Fibroblast of the aortic adventitia (primary cell): ENCODE measurements around the gene ARHGEF19. TPM values are rescaled to one million over a fixed set of nuclear protein-coding genes. Genes with fewer than 3 reads are reported as not detected.
"Not testable (repeated sequence)": the region's sequence is repeated elsewhere in the genome, so short reads cannot be mapped to it uniquely, and the experiment has no call there.

Source experiments
- DNase-seq: peaks from one replicate; pipeline ENCODE4 v3.0.0-alpha.2; 2010; ENCODE audit warnings: low read depth
- H3K4me3 ChIP-seq: 2 replicates; pipeline ENCODE4 v1.5.1; 2011; ENCODE audit warnings: low read depth, mild to moderate bottlenecking, control low read depth, low read length, moderate library complexity
- total RNA-seq: library from RNA; depleted of rRNA; stranded (reverse); fragments of >200 nt; gene quantifications from 2 replicates; pipeline ENCODE4 v1.2.3, GENCODE V29; 2012; ENCODE audit warnings: low replicate concordance
- TF ChIP-seq, protein P1 (sequence below): IDR thresholded peaks from 2 replicates; pipeline ENCODE4 v1.5.1; 2011; ENCODE audit warnings: mild to moderate bottlenecking, low read length, control low read depth, inconsistent platforms; ENCODE audit not compliant: insufficient read depth

ARHGEF19 gene
- total RNA-seq, 1 donor = 2.8 TPM

DNA sequence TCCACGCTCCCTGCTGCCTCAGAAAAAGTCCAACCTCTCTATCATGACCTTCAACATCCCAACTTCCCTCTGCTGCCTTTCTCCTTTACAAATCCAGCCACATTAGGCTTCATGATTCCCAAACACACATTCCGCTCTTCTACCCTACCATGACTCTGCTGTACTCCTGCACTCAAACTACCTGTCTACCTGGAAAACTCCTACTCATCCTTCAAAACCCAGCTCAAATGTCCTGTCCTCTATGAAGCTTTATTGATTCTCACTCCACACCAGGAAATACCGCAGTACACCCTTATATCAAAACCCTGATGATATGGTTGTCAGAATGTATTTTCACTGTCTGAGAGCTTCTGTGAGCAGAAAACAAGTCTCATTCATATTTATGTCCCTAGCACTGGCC, 8.9 kb downstream of the ARHGEF19 start:
- H3K4me3 ChIP-seq = no peak overlapping the region
- DNase-seq = no peak
- TF ChIP-seq, protein P1, sequence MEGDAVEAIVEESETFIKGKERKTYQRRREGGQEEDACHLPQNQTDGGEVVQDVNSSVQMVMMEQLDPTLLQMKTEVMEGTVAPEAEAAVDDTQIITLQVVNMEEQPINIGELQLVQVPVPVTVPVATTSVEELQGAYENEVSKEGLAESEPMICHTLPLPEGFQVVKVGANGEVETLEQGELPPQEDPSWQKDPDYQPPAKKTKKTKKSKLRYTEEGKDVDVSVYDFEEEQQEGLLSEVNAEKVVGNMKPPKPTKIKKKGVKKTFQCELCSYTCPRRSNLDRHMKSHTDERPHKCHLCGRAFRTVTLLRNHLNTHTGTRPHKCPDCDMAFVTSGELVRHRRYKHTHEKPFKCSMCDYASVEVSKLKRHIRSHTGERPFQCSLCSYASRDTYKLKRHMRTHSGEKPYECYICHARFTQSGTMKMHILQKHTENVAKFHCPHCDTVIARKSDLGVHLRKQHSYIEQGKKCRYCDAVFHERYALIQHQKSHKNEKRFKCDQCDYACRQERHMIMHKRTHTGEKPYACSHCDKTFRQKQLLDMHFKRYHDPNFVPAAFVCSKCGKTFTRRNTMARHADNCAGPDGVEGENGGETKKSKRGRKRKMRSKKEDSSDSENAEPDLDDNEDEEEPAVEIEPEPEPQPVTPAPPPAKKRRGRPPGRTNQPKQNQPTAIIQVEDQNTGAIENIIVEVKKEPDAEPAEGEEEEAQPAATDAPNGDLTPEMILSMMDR = no peak

DNA sequence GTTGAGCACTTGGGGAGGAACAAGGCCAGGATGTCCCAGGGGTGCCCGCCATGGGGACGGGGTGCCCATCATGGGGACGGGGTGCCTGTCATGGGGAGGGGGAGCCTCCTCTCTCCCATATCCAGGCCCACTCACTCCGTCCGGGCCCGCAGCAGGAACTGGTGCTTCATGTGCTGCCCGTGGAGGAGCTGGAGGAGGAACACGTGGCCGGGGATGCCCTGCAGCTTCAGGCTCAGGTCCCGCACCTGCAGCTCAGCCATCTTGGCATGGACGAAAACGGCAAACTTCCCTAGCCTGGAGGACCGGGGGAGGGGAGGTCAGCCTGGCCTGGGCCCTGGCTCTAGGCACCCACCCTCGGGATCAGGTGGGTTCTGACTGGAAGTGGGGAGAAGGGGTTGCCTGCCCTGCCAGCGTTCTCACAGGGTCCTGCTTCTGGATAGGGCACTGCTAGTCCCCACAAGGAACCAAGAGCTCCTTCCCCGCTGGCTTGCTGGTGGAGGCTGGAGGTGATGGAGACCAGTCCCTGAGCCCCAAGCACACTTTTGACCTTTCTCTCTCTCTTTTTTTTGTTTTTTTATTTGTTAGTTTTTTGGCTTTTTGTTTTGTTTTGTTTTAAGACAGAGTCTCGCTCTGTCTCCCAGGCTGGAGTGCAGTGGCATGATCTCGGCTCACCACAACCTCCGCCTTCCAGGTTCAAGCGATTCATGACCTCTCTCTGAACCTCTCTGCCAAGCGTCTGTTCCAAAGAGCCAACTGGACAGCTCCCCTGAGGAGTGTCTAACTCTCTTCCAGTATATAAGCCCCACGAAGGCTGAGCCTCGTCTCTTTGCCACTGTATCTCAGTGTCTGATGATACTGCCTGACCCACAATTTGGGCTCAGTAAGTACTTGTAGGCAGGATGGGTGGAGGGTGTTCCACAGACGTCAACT, 9.9 kb downstream of the ARHGEF19 start:
- DNase-seq = no peak
- H3K4me3 ChIP-seq = no peak overlapping the region
- TF ChIP-seq, protein P1 = no peak

DNA sequence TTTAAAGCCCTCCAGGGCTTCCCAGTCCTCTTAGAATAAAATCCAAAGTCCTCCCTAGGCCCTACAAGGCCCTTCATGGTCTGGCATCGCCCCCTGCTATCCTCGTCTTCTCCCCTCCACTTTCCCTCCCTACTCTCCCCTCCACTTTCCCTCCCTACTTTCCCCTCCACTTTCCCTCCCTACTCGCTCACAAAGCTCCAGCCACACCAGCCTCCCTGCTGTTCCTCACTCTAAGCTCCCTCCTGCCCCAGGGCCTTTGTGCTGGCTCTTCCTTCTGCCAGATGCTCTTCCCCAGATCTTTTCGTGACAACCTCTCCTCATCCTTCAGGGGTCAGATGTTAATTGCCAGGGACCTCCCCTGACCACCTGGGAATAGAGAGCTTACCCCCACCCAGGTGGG, 12.8 kb downstream of the ARHGEF19 start:
- no peak overlapping the region for H3K4me3 ChIP-seq
- no peak for DNase-seq
- TF ChIP-seq, protein P1 = no peak

DNA sequence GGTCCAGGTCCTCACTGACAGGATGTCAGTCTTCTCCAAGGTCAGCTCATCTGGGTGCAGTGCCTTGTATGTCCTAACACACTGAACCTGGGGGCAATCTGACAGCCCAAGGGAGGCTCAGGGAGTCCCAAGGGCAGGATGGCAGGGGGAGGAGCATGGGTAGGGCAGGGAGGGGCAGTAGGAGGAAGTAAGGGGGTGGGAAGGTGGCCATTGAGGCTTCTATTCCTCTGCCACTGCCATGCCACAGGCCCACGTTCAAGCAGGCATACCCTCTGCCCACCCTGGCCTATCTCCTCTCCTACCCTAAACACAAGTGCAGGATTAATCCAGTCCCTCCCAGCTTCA, 13.3 kb downstream of the ARHGEF19 start:
- TF ChIP-seq, protein P1 = no peak
- H3K4me3 ChIP-seq = no peak overlapping the region
- DNase-seq = no peak

DNA sequence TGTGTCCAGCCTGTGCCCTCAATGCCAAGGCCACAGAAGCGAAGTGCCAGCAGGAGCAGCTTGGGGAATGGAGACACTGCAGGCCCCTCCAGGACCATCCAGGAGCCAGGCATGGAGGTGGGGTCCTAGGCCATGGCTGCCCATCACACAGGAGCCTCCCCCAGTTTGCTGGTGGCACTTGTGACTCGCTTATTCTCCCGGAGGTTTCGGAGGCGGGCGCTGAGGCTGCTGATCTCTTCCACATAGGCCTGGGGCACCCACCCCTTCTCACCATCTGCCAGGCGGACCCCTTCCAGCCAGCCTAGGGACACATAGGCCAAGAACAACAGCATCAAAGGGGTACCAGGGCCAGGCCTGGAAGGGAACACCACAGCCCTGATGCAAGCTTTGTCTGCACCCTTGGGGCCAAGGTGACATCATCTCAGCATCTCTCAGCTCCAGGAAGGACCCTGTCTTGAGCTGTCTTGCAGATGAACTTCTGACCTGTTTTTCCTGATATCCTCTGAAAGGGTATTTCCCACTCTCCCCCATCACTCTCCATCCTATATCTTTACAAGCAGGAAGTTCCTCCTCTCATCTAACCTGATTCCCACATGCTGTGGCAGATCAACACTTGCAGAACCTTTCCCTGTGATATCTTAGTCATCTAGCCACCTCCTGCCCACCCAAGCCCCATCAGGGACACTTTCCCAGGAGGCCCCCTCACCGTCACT, 13.9 kb downstream of the ARHGEF19 start:
- DNase-seq = no peak
- TF ChIP-seq, protein P1 = no peak
- no peak overlapping the region for H3K4me3 ChIP-seq

DNA sequence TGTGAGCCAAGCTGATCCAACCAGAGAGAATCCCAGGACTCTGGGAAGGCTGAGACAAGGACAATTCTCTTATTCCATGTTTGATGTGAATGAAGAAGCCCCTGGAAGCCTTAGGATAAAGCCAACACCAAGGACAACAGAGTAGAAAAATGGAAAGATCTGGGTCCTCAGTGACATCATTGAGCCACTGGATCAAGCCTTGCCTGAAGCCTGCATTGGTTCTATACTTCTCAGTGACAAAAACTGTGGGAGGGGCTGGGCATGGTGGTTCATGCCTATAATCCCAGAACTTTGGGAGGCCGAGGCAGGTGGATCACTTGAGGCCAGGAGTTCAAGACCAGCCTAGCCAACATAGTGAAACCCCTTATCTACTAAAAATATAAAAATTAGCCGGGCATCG, 15.6 kb downstream of the ARHGEF19 start:
- no peak for DNase-seq
- no peak overlapping the region for H3K4me3 ChIP-seq
- TF ChIP-seq, protein P1 = no peak

DNA sequence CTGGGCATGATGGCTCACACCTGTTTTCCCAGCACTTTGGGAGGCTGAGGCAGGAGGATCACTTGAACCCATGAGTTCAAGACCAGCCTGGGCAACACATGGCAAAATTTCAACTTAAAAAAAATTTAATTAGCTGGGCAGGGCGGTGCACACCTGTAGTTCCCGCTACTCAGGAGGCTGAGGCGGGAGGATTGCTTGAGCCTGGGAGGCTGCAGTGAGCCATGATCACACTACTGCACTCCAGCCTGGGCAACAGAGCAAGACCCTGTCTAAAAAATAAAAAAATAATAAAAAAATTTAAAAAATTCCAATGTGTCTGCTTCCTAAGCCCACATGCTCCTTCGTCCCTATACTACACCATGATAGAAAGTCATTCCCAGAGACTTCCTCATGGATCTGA, 16.3 kb downstream of the ARHGEF19 start:
- DNase-seq, H3K4me3 ChIP-seq: not testable (repeated sequence)
